Psoas muscle (tissue), 8 donors: ENCODE data around the gene CCRL2. TPM values are rescaled to one million over a fixed set of nuclear protein-coding genes. Genes with fewer than 3 reads are reported as not detected.
"Not testable (repeated sequence)": the region's sequence is repeated elsewhere in the genome, so short reads cannot be mapped to it uniquely, and the experiment has no call there.

Experiments
- ATAC-seq, 4 donors: fragments of 200-7000 bp; cut with Tn5 transposase; one replicate each; pipeline ENCODE4 v1.9.1; 2020; ENCODE audit warnings: moderate library complexity in 3 of 4, mild to moderate bottlenecking in 2 of 4
- DNase-seq, 2 donors: peaks; one replicate each; pipeline ENCODE4 v3.0.0-alpha.2; 2020
- H3K27ac ChIP-seq: fragments of 200-600 bp; one replicate; pipeline ENCODE4 v1.8.0; 2022
- H3K27me3 ChIP-seq, 3 donors: fragments of 200-600 bp in 1 of 3; one replicate each; pipeline versions ENCODE4 v1.6.1 to v1.8.0; 2013 to 2022; ENCODE audit warnings: low read length in 2 of 3, mild to moderate bottlenecking in 2 of 3, moderate library complexity in 1 of 3; ENCODE audit not compliant: insufficient read depth in 3 of 3
- H3K36me3 ChIP-seq, 2 donors: fragments of 200-600 bp in 1 of 2; one replicate each; pipeline versions ENCODE4 v1.6.1 to v1.8.0; 2013 to 2022; ENCODE audit warnings: low read depth in 1 of 2, mild to moderate bottlenecking in 1 of 2, moderate library complexity in 1 of 2; ENCODE audit not compliant: insufficient read depth in 1 of 2
- H3K4me1 ChIP-seq: fragments of 200-600 bp; one replicate; pipeline ENCODE4 v1.8.0; 2022
- H3K4me3 ChIP-seq: fragments of 200-600 bp; one replicate; pipeline ENCODE4 v1.8.0; 2022; ENCODE audit warnings: mild to moderate bottlenecking
- H3K9me3 ChIP-seq: fragments of 200-600 bp; one replicate; pipeline ENCODE4 v1.8.0; 2022
- WGBS, 3 donors: extraction: QIAGEN DNeasy Blood & Tissue Kit; methylation state at CpG; one replicate each; pipeline versions ENCODE4 v1.1.6 to v1.1.7; 2013; 5-methylcytosine and 5-hydroxymethylcytosine counted together
- intact Hi-C, 2 donors: fragments of 100-400 bp; cut with DNase I; formaldehyde crosslinking; loops; one replicate each; pipeline versions ENCODE4 v1.11.0 to v1.14.2; 2022
- polyA plus RNA-seq, 3 donors: library from polyadenylated mRNA; stranded (reverse); fragments of 200-250 nt; gene quantifications; one replicate each; pipeline ENCODE4 v1.2.3, GENCODE V29; 2013
- total RNA-seq, 4 donors: library from RNA; stranded (reverse); fragmentation: NEBNext Ultra II Directional in 2 of 4; extraction: Animal tissue kit (Norgen Biotek cat#: 25700) in 2 of 4; gene quantifications; one replicate each; pipeline versions ENCODE4 v1.2.1 to v1.2.4, GENCODE V29; 2021 to 2023
- TF ChIP-seq, protein P1 (sequence below): fragments of 200-600 bp; IDR thresholded peaks from one replicate; pipeline ENCODE4 v1.8.0; 2022; ENCODE audit warnings: antibody characterized with exemption
- donor health status: healthy with polysubstance abuse.
- donor health status: DM: no; HTN: no; CAD: no; lungs with moderate emphysema.
- donor health status: Bipolar disorder and iron deficiency.
- donor health status: healthy.
- donor health status: DM: yes; HTN: yes; CAD: no.
- donor health status: DM: no; HTN: no; CAD: no.
- donor health status: DM: no; HTN: no; CAD: no.
- donor health status: DM: yes; HTN: yes; CAD: no.

The CCRL2 gene
- total and polyA plus RNA-seq, 7 donors, result 0.55 to 1.8 (median 1.1) TPM

GRCh38 chr3:46427404-46427803 is 20.3 kb downstream of the CCRL2 start:
- H3K36me3 ChIP-seq, H3K4me3 ChIP-seq, ATAC-seq, H3K9me3 ChIP-seq, intact Hi-C loops, H3K27me3 ChIP-seq, H3K27ac ChIP-seq, DNase-seq, H3K4me1 ChIP-seq: not testable (repeated sequence)
- TF ChIP-seq, protein P1, sequence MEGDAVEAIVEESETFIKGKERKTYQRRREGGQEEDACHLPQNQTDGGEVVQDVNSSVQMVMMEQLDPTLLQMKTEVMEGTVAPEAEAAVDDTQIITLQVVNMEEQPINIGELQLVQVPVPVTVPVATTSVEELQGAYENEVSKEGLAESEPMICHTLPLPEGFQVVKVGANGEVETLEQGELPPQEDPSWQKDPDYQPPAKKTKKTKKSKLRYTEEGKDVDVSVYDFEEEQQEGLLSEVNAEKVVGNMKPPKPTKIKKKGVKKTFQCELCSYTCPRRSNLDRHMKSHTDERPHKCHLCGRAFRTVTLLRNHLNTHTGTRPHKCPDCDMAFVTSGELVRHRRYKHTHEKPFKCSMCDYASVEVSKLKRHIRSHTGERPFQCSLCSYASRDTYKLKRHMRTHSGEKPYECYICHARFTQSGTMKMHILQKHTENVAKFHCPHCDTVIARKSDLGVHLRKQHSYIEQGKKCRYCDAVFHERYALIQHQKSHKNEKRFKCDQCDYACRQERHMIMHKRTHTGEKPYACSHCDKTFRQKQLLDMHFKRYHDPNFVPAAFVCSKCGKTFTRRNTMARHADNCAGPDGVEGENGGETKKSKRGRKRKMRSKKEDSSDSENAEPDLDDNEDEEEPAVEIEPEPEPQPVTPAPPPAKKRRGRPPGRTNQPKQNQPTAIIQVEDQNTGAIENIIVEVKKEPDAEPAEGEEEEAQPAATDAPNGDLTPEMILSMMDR, result peak; percentile 27
- 47 to 66% (median 48%) methylated on average over 8 of the region's 8 CpGs for WGBS, 3 donors

DNA sequence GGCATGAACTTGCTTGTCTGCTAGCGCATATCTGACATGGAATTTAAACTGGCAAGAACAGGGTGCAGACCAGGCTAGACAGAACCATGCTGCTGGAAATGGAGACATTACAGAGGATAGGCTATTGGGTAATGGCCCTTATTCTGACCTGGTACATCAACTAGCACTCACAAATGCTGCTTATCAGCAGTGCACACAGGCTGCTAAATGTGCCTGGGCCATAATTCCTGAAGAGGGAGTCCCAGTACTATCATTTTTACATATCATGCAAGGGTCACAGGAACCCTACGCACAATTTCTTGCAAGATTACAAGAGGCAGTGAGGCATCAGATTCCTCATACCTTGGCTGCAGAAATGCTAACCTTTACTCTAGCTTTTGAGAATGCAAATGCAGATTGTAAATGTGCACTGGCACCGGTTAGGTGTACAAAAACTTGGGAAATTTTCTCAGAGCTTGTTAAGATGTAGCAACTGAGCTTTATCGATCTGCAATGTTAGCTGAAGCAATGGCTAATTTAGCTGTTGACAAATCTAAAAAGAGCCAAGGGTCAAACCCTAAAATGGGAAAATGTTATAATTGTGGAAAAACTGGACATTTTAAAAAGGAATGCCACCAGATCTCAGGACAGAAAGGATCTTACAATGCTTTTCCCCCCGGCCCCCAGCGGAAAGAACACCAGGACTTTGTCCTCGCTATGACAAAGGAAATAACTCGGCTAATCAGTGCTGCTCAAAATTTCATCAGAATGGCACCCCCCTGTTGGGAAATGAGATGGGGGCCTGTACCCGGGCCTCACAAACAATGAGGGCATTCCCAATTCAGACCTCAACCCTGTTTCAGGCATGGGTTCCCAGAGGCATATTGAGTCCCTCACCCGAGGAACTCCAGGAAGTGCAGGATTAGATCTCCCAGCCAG is 21.1 kb downstream of the CCRL2 start:
- ATAC-seq, result peak in 2 of 4 donors; percentile 54 to 61
- no peaks in the 10 kb centered on the region for H3K27me3 ChIP-seq
- TF ChIP-seq, protein P1, result no peak
- no peak overlapping the region for H3K27ac ChIP-seq
- H3K4me1 ChIP-seq, result no peaks in the 10 kb centered on the region
- H3K36me3 ChIP-seq, result no peaks in the 10 kb centered on the region
- peaks cover 7% of the 10 kb centered on the region for H3K9me3 ChIP-seq
- intact Hi-C loops, result no loop called here
- WGBS, 3 donors, result 79 to 85% (median 83%) methylated on average over 10 of the region's 10 CpGs
- DNase-seq, result no peak
- no peak overlapping the region for H3K4me3 ChIP-seq

GRCh38 chr3:46429250-46429649 is 22.2 kb downstream of the CCRL2 start:
- Histone ChIP-seq H3K4me1 (no peaks in the 10 kb centered on the region), H3K9me3 (peaks cover 7% of the 10 kb centered on the region), H3K36me3 (no peaks in the 10 kb centered on the region), H3K27ac (no peak overlapping the region), H3K27me3 (no peaks in the 10 kb centered on the region), H3K4me3 (no peak overlapping the region)
- ATAC-seq, result no peak
- intact Hi-C loops, result no loop called here
- WGBS, 3 donors, result 67 to 73% (median 71%) methylated on average over 5 of the region's 5 CpGs
- no peak for DNase-seq
- TF ChIP-seq, protein P1, result no peak

- intact Hi-C loops, result no loop called here
- TF ChIP-seq, protein P1, result no peak
- ATAC-seq (no peak), DNase-seq (no peak)
- H3K4me3 ChIP-seq, result no peak overlapping the region
- H3K27me3 ChIP-seq, result no peaks in the 10 kb centered on the region
- H3K9me3 ChIP-seq, result peaks cover 7% of the 10 kb centered on the region
- no peaks in the 10 kb centered on the region for H3K36me3 ChIP-seq
- WGBS, 3 donors, result 84 to 88% (median 87%) methylated on average over 5 of the region's 5 CpGs
- H3K27ac ChIP-seq, result no peak overlapping the region
- H3K4me1 ChIP-seq, result no peaks in the 10 kb centered on the region
Observed at GRCh38 chr3:46429671-46430070, 22.6 kb downstream of the CCRL2 start.

GRCh38 chr3:46430879-46431278 is 23.8 kb downstream of the CCRL2 start:
- H3K27ac ChIP-seq, H3K36me3 ChIP-seq, H3K27me3 ChIP-seq, intact Hi-C loops, H3K9me3 ChIP-seq, ATAC-seq, DNase-seq, H3K4me3 ChIP-seq, H3K4me1 ChIP-seq: not testable (repeated sequence)
- WGBS, 3 donors, result 98 to 100% (median 100%) methylated on average over 1 of the region's 1 CpG

- ATAC-seq, DNase-seq, H3K27ac ChIP-seq, H3K4me1 ChIP-seq, H3K9me3 ChIP-seq, intact Hi-C loops, H3K36me3 ChIP-seq, H3K27me3 ChIP-seq, H3K4me3 ChIP-seq: not testable (repeated sequence)
- WGBS, 3 donors, result 91 to 93% (median 93%) methylated on average over 5 of the region's 5 CpGs
Observed at GRCh38 chr3:46431905-46432304, 24.8 kb downstream of the CCRL2 start.

DNA sequence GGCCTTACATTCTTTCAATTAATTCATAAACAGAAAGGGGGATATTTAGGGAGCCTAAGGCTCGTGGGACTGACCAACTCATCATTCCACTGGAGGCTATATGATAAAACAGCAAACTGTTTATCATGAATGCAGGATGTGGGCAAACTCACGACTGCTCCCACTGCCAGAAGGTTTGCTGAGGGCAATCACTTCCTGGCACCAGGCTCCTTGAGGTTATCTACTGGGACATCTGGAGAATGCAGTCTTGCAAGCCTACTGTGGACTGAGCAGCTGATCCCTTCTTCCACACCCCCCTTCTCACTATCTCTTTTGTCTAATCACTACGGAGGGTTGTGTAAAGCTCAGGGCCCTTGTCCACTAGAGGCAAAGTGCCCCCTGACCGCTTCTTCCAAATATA is 26.1 kb downstream of the CCRL2 start:
- H3K36me3 ChIP-seq, DNase-seq, H3K27ac ChIP-seq, H3K9me3 ChIP-seq, H3K27me3 ChIP-seq, ATAC-seq, H3K4me3 ChIP-seq, intact Hi-C loops, H3K4me1 ChIP-seq: not testable (repeated sequence)
- 70 to 90% (median 85%) methylated on average over 4 of the region's 4 CpGs for WGBS, 3 donors
